Germinal center (tissue), 1 donor: ENCODE measurements around the gene RHBG.

Experiments used
- DNase-seq: peaks from one replicate; pipeline ENCODE4 v3.0.0; 2012; ENCODE audit warnings: mixed read lengths, low spot score

Gene RHBG

GRCh38 chr1:156386949-156387869, 18.2 kb downstream of the RHBG start:
- DNase-seq, result no peak

- no peak for DNase-seq
Measured at GRCh38 chr1:156387870-156388173, 18.8 kb downstream of the RHBG start.

- DNase-seq, result peak; percentile 50
Measured at GRCh38 chr1:156388174-156389137, 19.4 kb downstream of the RHBG start.

- no peak for DNase-seq
Measured at GRCh38 chr1:156389311-156389710, 20.3 kb downstream of the RHBG start.

GRCh38 chr1:156390469-156391365, 21.7 kb downstream of the RHBG start:
- DNase-seq, result no peak

- DNase-seq, result no peak
Measured at GRCh38 chr1:156391366-156391677, 22.3 kb downstream of the RHBG start.

- no peak for DNase-seq
Measured at GRCh38 chr1:156391701-156392100, 22.7 kb downstream of the RHBG start.

- DNase-seq, result no peak
Measured at GRCh38 chr1:156392452-156392853, 23.4 kb downstream of the RHBG start.

GRCh38 chr1:156393095-156393494, 24.1 kb downstream of the RHBG start:
- no peak for DNase-seq

GRCh38 chr1:156394082-156394481, 25.1 kb downstream of the RHBG start:
- no peak for DNase-seq

- DNase-seq, result no peak
Measured at GRCh38 chr1:156394835-156395461, 25.9 kb downstream of the RHBG start.

- no peak for DNase-seq
Measured at GRCh38 chr1:156399355-156400125, 30.5 kb downstream of the RHBG start.

- no peak for DNase-seq
Measured at GRCh38 chr1:156400191-156400935, 31.4 kb downstream of the RHBG start.

- no peak for DNase-seq
Measured at GRCh38 chr1:156401041-156401574, 32.1 kb downstream of the RHBG start.

GRCh38 chr1:156401681-156402081, 32.7 kb downstream of the RHBG start:
- DNase-seq, result no peak

GRCh38 chr1:156402331-156403020, 33.5 kb downstream of the RHBG start:
- DNase-seq, result no peak

GRCh38 chr1:156405670-156406069, 36.7 kb downstream of the RHBG start:
- DNase-seq, result no peak

- DNase-seq, result no peak
Measured at GRCh38 chr1:156406251-156406650, 37.2 kb downstream of the RHBG start.

- DNase-seq, result no peak
Measured at GRCh38 chr1:156407344-156407743, 38.3 kb downstream of the RHBG start.
